GM18951 (cell line): ENCODE results near the gene SLC16A12.

ENCODE experiments used
- POLR2A ChIP-seq: IDR thresholded peaks from 4 replicates; pipeline ENCODE4 v1.6.1; 2011; ENCODE audit warnings: mild to moderate bottlenecking; ENCODE audit not compliant: insufficient read length, insufficient read depth; ENCODE audit errors: extremely low read depth
- in situ Hi-C: fragments of 300-500 bp; cut with MboI; formaldehyde crosslinking; loops from one replicate; pipeline ENCODE4 v1.12.0; 2022; ENCODE audit warnings: low sequenced_read_pairs, mixed read lengths, inconsistent platforms; ENCODE audit not compliant: unreplicated experiment

SLC16A12 gene, protein sequence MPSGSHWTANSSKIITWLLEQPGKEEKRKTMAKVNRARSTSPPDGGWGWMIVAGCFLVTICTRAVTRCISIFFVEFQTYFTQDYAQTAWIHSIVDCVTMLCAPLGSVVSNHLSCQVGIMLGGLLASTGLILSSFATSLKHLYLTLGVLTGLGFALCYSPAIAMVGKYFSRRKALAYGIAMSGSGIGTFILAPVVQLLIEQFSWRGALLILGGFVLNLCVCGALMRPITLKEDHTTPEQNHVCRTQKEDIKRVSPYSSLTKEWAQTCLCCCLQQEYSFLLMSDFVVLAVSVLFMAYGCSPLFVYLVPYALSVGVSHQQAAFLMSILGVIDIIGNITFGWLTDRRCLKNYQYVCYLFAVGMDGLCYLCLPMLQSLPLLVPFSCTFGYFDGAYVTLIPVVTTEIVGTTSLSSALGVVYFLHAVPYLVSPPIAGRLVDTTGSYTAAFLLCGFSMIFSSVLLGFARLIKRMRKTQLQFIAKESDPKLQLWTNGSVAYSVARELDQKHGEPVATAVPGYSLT

DNA sequence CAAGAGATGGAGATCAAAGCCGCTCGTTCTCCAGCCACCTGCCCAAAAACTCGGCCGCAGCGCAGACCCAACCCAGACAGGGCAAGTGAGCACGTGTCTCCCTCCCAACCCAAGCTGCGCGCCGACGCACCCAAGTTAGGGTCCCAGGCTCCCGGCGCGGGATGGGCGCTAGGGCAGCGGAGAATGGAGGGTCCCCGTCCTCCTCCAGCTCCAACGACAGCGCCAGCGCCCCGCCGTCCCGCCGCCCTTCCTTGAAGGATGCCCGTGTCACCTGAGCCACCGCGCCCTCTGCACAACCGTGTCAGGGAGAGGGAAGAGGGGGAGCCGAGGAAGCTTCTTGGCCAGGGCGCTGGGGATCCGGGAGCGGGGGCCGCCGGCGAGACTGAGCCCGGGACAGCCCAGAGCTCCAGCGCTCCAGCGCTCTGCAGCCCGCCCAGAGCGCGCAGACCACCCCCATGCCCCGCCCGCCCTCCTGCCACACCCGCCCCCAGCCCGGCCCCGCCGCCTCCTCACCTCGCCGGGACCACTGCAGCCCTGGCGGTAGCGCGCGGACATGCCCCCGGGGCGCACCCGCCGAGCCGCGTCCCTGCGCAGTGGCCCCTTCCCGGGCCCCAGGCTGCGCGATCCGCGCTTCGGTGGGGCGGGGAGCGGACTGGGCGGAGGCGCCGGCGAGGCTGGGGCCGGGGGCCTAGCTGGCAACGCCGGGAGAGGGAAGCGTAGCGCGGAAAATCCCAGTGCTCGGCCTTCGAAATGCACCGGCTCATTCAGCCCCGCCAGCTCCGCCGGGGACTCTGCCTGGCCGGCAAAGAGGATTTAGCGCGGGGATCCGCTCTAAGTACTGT is at the start of gene SLC16A12:
Gene SLC16A12 (minus strand): TSS at position 424 of the 842 bp plus-strand sequence. CDS start 73,016 bp downstream, outside the sequence.
- in situ Hi-C loops = no loop called here
- TF ChIP-seq POLR2A = no peak

DNA sequence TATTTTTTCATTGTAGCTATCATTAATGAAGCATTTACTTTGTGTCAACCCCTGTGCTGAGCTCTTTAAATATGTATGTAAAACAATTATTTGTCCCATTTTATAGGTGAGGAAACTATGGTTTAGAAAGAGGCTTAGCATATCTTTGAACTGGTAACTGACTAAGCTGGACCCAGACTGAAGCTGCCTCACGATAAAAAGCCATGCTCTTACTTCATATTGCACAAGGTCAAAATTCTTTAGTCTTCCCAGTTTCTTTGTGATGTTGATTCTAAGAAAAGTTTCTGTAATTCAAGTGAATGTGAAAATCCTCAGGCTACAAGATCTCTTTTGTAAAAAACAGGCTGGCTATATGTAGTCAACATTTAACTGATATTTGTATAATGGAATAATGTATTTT is 46.6 kb upstream of the SLC16A12 start:
- TF ChIP-seq POLR2A = no peak
- in situ Hi-C loops = no loop called here

DNA sequence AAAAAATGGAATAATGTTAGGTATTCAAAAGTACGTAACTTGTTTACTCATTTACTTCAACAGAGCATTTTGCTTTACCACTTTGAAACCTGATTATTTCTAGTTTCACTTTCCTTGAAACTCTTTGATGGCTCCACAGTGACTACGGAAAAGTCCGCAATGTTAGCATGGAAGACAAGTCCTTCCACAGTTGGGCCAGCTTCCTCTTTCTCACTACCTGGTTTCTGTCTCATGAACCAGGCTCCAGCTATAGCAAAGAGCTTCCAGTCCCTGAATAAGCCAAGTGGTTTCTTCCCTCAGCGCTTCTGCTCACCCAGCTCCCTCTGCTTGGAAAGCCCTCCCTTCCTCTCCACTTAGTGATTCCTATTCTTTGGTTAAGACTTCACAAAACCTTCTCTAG is 44.8 kb upstream of the SLC16A12 start:
- TF ChIP-seq POLR2A = no peak
- in situ Hi-C loops = no loop called here

DNA sequence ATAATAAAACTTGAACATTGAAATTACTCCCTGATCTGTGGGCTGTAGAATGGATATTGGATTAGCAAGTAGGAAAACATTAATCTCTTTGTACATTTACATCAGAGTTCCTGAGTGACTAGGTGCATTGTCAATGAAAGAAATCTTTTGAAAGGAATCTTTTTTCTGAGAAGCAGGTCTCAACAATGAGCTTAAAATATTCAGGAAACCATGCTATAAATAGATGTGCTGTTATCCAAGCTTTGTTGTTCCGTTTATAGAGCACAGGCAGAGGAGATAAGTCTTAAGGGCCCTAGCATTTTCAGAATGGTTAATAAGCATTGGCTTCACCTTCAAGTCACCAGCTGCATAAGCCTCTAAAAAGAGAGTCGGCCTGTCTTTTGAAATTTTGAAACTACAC is 41.3 kb upstream of the SLC16A12 start:
- TF ChIP-seq POLR2A = no peak
- in situ Hi-C loops = no loop called here

DNA sequence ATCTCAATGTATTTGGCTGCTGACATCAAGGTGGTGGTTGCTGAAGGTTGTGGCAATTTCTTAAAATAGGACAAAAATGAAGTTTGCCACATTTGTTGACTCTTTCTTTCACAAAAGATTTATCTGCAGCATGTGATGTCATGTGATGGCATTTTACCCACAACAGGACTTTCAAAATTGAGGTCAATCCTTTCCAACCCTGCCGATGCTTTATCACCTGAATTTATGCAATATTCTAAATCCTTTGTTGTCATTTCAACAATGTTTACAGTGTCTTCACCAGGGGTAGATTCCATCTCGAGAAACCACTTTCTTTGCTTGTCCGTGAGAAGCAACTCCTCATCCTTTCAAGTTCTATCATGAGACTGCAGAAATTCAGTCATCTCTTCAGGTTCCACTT is 40.6 kb upstream of the SLC16A12 start:
- in situ Hi-C loops = no loop called here
- TF ChIP-seq POLR2A = no peak

DNA sequence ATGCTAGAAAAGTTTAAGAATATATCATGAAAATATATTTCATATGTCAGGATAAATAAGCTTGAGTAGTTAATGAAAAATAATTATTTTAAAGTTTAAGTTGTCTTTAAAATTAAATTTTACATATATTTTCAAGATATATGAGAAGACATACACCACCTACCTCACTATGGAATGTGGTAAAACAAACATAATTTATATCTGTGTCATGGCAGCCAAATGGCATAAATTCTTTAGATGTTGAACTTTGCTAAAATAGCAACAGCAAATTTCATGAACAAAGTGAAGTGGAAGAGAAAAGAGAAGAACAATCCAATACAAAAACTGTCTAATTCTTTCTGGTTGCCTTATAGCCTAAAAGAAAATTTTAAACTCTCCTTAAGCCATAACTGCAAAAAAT is 39.6 kb upstream of the SLC16A12 start:
- in situ Hi-C loops = no loop called here
- TF ChIP-seq POLR2A = no peak

DNA sequence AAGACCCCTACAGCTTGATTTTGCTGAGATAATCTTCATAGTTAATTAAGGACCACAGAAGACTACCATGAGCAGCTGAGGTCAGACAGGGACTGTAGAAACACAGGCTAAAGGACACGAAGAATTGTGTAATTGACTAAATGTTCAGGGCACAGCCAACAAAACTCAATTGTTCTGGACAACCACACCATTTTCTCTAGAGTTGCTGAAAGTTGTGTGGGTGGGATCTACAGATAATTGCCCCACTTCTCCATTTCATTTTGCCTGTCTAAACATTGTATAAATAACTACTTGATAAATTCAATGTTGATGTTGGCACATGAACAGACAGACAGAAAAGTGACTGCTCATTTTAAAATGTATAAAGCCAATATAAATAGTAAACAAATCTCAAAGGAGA is 39.0 kb upstream of the SLC16A12 start:
- TF ChIP-seq POLR2A = no peak
- in situ Hi-C loops = no loop called here

DNA sequence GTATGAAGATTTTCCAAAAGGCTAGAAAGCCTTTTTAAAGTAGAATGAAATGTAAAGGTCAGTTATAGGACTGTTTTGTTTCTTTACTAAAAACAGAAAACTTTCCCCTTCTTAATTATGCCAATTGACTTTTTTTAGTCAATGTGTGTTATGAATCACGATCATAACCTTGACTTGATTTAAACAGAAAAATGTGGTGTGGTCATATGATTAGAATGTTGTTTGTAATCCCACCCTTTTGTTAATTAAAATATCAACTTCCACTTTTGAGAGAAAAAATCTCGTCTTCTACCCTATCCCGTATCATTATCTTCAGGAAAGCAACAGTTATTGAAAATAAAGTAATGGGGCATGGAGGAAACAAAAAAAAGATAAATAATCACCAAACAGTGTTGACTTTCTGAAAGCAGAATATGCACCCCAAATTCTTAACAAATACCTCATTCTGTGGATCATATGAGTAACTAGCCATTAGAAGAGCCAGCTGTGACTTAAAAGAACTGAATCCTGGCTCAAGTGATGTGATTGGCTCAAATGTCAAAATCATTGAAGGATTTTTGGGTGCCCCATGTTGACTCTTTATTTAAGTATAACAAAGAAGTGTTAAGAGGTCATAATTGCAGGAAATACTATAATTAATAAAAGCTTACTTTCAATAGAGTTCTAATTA is 32.3 kb upstream of the SLC16A12 start:
- in situ Hi-C loops = loop anchor here (10.0 kb wide), 1 partner anchor 313 kb away; the partner anchor contains the start of gene LIPA

DNA sequence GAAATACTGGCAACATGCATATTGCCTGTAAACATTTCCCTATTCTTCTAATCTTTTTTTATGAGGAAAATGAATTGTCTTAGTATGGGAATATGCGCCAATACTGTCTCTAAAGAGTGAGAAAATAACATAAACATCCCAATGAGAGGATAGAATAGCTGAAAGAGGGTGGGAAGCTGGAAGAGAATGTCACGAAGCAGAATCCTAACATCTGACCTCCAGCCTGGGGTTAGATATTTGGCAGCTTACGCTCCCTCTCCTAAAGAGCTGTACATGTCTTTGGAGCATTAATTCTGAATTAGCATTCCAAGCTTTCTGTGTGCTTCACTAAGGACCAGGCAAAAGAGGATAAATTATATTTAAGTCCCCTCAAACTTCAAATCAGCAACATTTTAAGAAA is 31.6 kb upstream of the SLC16A12 start:
- in situ Hi-C loops = loop anchor here (10.0 kb wide), 1 partner anchor 312 kb away; the partner anchor contains the start of gene LIPA
- TF ChIP-seq POLR2A = no peak

More for the DNA sequence above, 32.3 kb upstream of the SLC16A12 start:
- TF ChIP-seq POLR2A = no peak

DNA sequence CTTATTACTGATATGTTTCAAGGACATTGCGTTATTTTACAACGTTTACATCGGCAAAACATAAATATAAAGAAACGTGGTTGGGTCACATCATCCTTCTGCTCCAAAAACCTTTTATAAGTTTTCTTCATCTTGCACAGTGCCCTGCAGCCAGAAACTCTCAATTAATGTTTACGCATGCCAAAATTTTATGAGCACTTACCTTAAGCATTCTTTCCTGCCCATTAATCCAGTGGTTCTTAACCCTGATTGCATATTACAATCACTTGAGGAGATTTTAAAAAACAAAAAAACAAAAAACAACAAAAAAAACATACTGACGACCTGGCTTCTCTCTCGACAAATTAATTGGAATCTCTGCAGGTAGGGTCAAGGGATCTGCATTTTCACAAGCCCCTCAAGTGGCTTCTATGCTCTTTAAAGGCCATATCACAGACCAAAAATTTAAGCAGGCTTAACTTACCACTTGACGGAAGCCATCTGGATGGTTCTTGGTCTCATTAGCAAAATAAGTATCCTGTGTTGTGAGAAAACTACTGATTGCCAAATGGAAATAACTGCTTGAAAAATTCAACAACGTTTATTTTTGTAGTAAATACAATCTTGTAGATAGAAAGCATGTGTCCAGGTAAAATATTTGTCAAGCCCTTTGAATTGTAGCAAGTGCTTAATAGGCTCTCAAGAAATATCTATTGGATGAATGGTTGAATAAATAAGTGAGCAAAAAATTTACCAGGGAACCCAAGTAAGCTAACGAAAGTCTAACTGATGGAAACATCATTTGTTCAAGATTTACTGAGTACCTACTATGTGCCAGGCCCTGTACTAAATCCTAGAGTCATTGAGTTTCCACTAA is 30.9 kb upstream of the SLC16A12 start:
- no peak for TF ChIP-seq POLR2A
- in situ Hi-C loops = loop anchor here (10.0 kb wide), 1 partner anchor 312 kb away; the partner anchor contains the start of gene LIPA

DNA sequence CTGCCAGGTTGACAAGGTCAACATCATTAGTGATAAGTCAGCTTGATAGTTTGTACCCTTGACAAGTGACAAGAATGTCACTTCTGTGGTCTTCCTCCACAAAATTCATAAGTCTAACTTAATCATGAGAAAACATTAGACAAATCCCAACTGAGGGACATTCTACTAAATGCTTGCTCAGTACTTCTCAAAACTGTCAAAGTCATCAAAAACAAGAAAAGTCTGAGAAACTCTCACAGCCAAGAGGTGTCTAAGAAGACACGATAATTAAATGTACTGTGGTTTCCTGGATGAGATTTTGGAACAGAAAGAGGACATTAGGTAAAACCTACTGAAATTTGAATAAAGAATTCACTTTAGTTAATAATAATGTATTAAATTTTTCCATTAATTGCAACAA is 29.8 kb upstream of the SLC16A12 start:
- in situ Hi-C loops = loop anchor here (10.0 kb wide), 1 partner anchor 310 kb away; the partner anchor contains the start of gene LIPA

More for the DNA sequence above, 29.8 kb upstream of the SLC16A12 start:
- TF ChIP-seq POLR2A = no peak
